Suppressor macrophage treated with lipopolysaccharide for 4 hours (primary cell): Measurements from ENCODE around the gene ATXN7L1.

Experiments used
- DNase-seq: peaks from one replicate; pipeline ENCODE4 v3.0.0-alpha.2; 2020

Gene ATXN7L1

DNA sequence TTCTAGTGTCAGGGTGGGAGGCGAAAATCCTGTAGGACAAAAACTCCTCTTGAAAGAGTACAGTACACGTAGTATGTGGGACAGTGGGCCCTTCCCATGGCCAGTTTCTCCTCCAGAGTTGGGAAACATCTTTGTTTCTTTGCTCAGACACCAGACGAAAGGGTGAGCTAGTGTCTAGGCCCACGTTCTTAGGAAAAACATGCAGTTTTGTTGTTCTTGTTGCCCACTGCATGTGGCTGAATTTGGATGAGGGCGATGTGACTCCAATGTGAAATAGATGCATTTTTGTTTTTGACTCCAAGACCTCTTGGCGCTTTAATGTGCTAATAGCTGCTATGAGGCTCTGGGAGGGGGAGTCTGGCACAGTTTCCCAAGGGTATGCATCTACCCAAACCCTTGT, 100.8 kb downstream of the ATXN7L1 start:
- no peak for DNase-seq

DNA sequence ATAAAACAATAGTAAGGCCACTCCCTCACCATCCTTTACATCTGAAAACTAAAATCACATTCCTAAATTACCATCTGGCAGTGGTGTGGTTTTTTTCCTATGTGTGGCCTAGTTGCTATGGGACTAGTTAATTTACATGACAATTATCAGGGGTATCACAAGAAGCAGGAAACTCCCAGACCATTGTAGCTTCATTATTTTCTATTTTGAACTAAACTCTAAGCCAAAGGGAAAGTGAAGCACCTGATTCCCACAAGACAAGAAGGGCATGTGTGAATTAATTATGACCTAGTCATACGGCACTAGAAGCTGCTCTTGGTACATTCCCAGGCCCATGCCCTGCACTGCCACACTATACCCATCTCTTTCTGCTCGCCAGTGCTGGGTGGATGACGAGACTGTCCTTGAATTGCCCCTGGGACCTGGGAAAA, 103.4 kb downstream of the ATXN7L1 start:
- no peak for DNase-seq

DNA sequence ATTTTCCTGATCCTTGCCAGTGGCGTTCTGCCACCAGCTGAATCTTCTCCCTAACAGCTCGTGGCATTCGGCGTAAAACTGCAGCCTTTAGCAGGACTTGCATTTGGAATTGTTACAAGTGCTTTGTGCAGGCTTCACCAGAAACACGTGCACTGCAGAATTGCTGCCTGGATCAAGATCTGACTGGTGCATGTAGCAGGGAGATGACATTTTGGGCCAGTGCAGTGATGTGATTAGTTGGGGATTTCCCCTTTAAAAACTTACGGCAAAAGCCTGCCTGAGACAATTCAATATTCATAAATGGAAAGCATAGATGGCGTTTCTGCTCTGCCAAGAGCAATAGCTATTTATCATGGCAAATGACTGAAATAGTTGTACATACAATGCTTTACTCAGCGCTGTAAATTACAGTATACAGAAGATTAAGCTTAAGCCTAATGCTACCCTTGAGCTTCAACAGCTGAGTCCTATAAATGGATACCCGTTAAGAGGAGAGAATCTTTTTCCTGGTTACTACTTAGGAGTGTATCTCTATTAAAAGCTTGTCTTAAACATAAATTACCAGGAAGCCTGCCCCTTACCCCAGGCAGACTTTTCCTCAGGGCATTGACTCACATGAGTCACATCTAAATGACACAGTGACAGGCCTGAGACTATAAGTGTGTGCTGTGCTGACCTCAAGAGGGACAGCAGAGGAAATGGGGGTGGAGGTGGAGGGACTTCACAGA, 106.3 kb downstream of the ATXN7L1 start:
- DNase-seq, result peak; percentile 70

DNA sequence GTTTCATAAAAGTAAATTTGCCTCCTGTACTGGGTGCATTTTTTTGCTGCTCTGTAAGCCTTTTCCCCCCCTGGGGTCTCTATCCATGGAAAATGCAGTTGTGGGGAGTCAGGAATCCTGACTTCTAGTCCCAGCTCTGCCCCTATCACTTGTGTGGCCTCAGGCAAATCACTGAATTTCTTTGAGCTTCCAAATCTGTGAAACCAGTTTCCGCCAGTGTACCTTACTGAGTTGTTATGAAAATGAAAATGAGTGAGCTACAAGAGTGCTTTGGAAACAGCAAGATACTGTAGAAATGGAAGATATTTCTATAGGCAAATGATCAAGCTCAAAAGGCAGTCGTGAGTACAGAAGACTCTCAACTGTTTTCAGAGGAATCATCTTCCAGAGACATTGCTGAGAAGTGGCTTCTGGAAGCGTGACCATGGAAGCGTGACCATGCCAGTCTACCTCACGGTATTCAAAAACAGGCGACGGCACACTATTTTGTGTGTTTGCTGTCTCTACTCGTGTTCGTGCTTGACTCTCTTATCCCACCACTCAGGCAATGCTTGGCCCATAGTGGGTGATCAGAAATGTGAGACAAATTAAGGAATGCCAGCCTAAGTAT, 107.4 kb downstream of the ATXN7L1 start:
- DNase-seq, result no peak

DNA sequence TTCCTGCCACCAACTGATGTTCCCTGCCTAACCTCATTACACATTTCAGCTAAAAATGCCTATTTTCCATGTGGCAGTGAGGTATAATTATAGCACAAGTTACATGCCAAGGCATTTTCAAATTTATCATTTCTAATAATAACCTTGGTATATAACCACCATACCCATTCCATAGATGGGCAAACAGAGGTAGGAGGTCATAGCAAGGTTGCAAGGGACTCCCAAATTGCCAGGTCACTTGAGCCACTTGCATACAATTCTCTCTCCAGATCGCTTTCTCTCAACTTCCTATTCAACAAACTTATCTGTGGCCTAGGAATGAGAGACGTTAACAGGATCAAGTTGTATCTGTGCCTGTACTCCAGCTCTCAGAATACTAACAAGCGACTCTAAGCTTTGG, 108.3 kb downstream of the ATXN7L1 start:
- DNase-seq, result no peak

DNA sequence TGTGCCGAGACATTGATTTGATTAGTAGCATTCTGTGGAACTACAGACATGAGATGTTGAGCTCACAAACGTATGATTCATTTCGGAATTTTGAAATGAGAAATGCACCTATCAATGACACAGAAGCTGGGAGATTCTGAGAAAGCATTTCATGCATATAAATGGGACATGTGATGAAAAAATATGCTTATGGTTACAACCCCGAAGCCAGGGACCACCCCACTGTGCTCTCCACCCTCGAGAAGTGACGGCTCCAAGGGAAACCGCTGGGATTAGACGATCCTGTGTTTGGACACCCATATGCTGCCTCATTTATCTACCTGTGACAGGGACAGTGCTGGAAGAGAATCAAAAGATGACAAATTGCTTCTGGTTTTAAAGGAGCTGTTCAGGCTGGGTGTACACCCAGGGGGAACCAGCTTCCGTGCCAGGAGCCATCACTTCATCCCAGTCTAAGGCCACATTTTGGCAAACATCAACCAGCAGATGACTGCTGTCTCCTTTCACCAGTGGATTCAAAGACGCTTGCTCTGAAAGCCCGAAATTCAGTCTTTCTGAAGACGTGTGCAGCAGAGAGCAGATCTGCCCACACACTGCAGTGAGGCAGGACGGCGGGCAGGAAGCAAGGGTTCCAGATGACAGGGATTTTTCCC, 109.9 kb downstream of the ATXN7L1 start:
- DNase-seq, result no peak

DNA sequence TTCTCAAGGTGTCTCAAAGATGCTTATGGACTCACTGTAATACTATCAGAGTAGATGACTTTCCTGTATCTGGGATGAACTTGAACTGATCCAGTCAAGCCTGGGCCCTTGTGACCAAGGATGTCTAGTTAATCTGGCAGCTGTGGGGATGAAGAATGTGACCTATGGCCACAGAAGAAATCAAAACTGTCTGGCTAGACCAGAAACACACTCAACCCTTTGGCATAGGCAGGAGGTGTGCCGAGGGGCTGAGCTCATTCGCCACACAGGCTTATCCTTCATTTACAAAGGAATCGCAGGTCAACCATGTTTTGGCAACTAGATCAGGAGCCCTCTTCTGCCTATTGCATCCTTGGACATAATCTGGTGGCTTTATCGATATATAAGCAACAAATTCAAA, 110.6 kb downstream of the ATXN7L1 start:
- no peak for DNase-seq

DNA sequence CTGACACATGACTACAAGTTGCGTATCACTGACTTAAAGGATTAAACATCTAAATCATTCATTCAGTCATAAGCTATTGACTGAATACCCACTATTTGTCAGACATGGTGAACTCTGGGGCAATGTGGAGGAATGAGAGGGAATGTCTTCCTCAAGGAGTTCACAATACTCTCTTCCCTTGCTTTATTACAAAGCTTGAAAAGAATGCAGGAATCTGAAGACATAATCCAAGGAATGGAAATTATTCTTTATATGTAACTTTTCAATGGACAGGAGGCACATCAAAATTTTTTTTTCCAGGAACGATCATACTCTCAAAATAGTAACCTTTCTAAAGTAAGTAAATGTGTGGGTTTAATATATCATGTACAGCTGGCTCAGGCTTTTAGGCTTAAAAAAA, 111.9 kb downstream of the ATXN7L1 start:
- no peak for DNase-seq

DNA sequence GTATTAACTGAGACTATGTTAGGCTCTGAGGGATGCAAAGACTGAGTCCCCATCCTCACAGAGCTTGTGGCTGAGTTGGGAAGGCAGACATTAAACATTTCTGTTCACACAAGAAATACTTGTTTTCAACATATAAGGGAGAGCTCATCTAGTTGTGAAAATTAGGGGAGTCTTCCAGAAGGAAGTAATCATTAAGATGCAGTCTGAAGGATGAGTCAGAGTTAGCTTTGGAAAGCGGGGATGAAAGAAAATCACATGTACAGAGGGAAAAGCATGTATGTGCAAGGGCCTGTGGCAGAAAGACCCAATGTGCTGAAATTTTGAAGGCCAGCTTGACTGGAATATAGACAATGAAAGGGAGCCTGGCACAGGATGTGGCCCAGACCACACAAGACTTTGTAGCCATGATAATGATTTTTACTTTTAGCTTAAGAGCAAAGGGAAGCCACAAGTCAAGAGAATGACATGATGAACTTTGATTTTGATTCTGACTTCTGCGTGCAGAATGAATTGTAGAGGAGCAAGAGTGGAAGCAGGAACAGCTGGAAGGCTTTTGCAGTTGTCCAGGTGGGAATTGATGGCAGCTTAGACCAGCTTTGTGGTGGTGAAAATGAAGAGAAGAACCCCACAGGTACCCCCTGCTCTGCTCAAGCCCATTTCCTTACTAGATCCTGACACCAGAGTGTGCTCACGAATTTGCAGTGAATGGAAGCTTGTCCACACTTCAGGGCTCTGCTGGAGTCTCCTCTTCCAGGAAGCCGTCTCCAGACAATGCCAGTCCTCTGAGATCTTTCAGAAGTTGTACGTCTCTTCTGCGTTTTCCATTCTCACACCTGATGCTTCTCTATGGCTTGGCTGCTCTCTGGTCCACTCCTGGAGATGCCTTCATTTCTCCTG, 115.6 kb downstream of the ATXN7L1 start:
- peak; percentile 39 for DNase-seq

DNA sequence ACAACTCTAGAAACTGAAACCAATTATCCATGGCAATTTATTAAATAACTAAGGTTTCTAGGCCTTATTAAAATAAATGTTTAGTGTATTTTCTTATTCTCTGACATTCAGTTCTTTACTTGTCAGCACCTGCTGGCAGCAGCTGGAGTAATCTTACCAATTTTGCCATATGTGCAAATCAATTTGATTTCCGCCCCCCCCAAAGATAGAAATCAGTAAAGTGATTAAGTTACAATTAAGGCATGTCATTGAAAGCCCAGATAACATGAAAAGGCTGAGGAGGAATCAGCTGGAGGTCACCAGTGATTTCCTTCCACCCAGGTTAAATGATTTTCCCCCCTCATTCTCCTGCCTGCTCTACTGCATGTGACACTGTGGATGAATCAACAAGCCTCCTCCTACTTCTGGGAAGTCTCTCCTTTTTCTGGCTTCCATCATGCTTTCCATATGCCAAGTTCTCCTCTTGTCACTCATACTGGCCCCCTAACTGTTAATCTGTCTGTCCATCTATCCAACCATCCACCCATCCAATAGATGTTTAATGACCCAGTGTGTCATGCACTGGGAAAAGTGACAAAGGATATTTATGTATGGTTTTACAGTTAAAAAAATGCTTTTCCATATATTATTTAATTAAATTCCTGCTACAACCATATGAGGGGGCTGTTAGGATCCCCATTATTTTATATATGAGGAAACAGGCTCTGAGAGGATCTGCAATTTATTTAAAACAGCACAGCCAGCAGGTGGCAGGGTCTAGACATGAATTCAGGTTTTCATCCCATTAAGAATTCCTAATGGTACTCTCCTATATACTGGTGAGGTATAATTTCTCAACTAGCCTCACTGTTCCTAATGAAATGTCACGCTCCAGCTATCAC, 116.5 kb downstream of the ATXN7L1 start:
- DNase-seq, result peak; percentile 36

DNA sequence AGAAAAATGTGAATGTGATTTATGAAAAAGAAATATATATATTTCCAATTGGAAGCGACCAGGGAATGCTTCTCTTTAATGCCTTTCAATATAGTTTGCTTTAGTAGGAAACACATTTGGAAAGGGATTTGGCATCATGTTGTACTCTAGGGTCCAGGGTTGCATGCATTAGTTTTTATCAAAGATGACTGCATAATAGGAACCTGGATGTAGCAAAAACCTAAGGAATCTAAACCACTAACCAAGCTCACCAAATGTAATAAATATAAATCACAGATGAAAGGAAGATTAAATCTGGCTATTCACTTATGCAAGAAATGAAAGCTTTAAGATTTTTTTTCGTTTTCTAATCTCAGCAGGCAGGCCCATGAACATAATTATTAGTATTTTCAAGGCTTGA, 120.0 kb downstream of the ATXN7L1 start:
- DNase-seq, result no peak

DNA sequence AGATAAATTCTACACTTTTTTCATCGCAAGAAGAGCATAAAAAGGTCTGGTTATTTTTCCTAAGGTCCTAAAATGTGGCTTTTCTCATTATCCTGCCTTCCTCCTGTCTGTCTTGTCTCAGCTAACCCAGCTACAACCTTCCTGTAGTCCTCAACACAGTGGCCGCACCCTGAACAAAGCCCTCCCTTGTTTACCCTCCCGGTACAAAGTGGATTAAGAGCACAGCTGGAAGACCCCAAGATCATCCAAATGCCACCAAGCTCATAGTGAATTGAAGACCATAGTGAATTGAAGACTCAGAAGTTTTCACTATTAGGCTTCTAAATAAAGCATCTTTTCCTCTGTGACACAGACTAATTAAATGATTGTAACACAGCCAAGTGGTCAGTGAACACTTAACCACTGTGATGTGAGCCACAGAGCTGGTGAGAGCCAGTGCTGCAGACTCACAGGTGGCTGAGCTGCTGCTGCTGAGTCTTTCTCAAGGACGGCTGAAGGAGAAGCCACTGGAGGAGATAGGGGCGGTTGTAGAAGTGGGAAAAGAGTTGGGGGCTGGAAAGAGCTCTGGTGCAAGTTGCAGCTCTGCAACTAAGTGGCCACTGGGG, 123.6 kb downstream of the ATXN7L1 start:
- DNase-seq, result no peak

DNA sequence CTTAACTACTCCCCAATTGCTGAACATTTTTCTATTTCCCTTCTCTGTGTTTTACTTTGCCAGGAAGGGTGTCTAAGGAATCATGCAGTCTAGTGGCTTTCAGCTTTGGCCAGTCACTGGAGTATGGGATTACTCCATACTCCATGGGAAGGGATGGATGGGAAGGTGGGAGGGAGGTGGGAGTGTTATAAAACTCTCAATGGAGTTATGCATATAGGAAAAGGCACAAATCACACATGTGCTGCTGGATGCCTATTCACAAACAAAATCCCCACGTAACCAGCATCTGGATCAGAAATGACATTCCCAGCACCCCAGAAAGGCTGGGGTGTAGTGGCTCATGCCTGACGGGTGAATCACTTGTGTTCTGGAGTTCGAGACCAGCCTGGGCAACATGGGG, 125.3 kb downstream of the ATXN7L1 start:
- DNase-seq, result no peak

DNA sequence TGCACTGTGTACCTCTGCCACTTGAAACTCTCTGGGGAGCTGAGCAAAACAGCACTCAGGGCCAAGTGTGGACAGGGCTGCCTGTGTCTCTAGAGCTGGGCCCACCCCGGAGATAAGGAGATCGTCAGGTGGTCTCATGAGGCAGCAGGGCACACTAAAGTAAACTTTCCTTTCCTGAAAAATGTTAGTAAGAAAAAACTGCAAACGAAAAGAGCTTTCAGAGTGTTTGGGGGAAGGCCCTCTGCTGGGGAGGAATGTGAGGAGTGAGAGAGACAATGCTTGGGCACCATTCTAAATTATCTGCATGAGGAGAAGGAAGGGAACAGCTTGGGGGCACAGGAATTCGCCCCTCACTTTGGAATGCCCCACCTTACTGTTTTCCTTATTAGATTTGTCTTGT, 127.7 kb downstream of the ATXN7L1 start:
- DNase-seq, result no peak

DNA sequence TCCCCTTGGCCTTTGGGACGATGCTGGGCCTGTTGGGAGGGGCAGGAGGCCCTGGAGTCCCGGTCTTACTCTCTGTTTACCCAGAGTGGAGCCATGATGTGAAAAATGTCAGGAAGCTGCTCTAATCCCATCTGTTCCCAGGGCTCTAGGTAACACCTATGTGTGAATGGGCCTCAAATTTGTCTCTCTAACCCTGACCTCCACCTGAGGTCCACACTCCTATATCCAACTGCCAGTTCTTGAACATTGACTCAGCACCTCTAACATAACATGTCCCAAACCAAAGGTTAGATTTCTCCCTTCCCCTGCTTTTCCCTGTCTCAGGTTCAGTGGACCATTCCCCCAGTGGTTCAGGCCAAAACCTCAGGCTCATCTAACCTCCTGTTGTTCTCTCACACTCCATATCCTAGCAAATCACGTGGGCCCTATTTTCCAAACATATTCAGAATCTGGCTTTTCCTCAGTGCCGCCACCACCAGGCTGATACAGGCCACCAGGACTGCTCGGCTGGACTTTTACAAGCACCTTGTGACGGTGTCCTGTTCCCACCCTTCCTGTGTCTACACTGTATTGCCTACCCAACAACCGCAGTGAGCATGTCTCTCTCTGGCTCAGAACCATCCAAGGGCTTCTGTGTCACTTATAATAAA, 130.6 kb downstream of the ATXN7L1 start:
- no peak for DNase-seq

DNA sequence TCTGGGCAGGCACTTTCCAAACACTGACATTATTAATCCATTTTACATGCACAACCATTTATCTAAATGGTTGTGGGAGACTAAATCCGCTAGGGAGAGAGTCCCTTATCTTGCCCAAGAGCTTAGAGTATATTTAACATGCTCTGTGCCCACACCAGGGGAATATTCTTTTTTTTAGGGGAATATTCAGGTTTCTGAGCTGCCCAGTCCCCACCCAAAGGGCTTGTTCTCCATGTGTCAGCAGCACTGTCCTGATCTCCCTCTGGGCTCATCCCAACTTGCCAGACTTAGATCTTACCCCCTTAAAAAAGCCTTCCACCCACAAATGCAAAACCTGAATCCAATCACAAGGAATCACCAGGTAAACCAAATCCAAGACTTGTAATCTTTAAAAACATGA, 132.1 kb downstream of the ATXN7L1 start:
- DNase-seq, result no peak

DNA sequence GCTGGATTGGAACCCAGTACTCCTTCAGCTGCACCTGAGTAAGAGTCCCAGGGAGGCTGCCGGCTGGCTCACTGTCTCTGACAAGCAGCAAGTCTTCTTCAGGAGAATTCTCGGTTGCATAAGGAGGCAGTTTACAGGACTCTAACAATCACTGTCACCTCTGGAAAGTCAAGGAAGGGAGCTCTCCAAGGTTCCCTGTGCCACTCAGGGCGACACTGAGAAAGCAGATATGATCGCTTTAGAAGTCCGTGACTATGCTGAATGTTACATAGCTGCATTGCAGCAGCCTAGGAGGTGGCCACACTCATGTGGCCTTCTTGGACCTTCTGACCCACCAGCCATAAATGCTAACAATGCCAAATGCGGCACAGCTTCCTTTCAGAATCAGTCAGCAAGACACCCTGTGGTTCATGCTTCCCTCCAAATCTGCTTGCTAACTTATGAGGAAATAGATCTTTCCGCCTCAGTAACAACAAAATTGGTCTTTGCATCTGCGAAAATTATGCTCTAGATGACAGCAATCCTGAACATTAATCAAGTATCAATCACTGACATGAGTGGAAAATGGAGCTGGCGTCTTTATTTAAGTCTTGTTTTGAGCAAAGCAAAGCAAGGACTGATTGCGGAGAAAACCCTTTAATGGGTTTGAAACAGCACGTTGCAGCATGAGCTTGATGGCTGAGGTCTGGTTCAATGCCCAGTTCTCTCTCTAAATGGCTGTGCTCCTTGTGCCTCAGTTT, 132.9 kb downstream of the ATXN7L1 start:
- DNase-seq, result peak; percentile 47

DNA sequence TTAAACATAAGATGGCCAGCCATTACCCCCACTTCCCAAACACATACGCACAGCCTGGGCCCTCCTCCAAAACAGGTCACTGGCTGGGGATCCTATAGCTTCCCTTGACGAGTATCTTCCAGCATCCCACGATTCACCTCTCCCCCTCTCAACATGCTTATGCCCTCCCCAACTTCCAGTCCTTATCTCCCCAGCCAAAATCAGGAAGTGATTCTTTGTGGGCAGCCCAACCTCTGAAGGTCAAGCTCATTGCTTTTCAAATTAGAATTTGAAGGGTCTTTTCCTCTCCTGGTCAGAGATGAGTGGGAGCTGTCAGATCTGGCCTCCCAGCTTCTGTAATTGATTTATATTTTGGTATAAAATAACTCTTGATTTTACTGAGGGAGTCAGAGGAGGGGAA, 133.6 kb downstream of the ATXN7L1 start:
- DNase-seq, result peak; percentile 30

DNA sequence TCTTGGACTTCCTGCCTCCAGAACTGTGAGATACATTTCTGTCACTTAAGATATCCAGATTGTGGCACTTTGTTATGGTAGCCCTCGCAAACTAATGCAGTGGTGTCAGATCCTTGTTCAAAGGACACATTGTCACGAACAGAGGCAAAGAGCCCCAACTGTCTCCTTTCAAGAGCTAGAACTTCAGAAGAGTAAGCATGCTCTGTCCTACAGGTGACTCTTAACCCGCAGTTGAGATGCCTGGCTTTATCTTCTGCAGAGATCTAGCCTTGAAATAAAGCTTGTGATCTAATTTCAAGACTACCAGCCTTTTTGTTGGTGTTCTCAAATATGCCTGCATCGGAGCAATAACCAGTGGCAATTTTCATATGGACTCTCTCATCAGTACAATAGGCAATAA, 134.4 kb downstream of the ATXN7L1 start:
- no peak for DNase-seq

DNA sequence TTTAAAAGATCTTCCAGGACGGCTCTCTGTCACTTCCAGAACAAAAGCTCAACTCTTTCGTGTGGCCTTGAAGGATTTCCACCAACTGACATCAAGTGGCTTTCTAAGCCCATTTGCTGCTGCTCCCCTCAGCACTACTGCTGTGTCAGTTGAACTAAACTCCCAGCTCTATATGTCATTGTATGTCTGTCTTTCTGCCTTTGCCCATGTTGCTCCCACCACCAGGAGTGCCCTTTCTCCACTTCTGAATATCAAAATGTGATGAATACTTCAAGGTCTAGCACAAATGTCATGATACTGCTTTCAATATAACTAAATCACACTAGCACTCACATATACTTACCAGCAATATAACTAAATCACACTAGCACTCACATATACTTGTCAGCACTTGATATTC, 138.3 kb downstream of the ATXN7L1 start:
- no peak for DNase-seq

DNA sequence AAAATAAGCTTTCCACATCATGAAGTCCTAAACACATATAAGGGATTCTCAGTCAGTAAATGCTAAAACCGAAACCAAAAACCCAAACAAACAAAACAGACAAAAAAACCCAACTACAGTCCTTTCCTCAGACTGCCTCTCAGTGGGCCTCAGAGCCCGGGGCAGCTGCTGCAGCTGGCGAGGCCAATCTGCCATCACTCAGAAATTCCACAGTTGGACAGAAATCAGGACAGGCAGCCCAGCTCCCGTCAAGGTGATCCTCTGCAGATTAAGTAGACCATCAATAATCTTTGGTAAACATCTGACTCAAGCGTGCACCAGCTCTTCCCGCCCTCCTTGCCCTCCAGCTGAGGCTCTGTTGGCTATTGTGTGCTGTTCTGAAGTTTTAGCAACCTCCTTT, 142.2 kb downstream of the ATXN7L1 start:
- DNase-seq, result no peak
